Measurements from ENCODE around the gene SYNGR4.

Gene SYNGR4

GRCh38 chr19:48397263-48398101, 33.3 kb downstream of the SYNGR4 start:
- DNase-seq, result no peak

- DNase-seq, result no peak
These were observed 33.9 kb downstream of the SYNGR4 start for GRCh38 chr19:48398102-48398374.

GRCh38 chr19:48398375-48399235, 34.4 kb downstream of the SYNGR4 start:
- DNase-seq, result peak; percentile 93

DNA sequence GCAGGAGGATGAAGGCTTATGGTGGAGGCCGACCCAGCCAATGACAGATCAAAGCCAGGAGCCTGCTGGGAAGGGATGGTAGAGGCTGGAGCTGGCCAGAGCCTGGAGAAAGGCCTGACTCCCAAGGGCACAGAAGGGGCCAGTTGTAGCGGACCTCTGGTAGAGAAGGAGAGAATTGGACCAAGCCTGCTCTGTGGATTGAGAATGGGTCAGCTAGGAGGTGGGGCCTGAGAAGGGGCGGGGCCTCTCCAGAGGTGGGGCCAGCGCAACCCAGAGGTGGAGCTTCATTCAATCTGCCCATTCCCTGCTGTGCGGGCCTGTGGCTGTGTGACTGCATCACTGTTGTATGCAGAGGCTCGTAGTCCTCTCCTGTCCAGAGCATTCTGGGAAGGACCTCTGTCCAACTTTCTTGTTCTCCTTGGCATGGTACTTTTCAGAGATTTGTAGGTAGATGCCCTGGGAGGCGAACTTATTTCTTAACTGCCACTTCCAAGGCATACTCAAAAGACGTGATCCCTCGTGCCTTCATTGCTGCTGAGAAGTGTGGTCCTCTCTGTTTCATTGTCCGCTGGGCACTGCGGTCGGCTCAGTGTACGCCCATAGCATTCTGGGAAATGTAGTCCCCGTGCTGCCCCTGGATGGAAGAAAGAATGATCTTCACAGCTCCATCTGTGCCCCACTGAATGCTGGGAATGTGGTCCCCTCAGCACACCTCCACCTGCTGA, 36.0 kb downstream of the SYNGR4 start:
- no peak for DNase-seq

DNA sequence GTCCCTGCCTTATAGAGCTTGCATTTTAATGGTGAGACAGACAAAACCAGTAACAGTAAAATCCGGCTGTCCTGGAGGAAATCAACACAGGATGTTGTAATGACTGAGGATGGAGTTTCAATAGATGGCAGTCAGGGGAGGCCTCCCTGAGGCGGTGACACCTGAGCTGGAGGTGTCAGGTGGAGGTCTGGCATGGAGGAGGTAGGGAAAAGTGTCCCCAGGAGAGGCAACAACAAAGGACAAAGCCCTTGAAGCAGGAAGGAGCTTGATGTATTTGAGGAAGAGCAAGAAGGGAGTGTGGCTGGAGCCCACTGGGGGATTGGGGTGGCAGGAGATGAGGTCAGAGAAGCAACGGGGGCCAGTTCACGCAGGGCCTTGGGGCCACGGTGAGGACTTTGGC, 37.1 kb downstream of the SYNGR4 start:
- no peak for DNase-seq

DNA sequence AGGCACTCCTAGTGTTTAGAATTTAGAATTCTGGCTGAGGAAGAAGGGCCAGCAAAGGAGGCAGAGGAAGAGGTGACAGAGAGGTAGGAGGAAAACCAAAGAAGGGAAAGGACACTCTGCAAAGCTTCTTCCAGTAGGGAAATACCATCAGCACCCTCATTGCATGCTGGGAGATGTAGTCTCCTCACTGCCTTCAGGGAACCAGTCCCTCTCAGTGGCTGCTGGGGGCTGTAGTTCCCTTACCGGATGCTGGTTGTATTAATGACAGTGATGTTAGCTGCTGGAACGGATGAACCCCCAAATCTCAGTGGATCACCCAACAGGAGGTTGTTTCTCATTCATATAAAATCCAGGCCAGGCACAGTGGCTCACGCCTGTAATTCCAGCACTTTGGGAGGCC, 39.4 kb downstream of the SYNGR4 start:
- peak; percentile 46 for DNase-seq

DNA sequence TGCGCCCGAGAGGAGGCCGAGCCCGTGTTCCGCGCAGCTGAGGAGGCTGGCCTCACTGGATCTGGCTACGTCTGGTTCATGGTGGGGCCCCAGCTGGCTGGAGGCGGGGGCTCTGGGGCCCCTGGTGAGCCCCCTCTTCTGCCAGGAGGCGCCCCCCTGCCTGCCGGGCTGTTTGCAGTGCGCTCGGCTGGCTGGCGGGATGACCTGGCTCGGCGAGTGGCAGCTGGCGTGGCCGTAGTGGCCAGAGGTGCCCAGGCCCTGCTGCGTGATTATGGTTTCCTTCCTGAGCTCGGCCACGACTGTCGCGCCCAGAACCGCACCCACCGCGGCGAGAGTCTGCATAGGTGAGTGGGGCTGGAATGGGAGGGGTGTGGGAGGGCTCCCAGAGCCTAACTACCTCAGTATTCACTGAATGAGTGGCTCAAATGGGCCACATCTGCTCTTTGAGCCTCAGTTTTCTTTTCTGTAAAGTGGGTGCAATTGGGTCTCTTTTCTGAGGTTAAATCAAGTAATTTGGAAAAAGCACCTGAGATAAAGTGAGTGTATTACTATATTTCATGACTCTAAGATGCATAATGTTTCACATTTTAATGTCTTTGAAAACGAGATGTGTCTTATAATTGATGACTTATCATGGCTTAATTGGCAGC, 41.0 kb downstream of the SYNGR4 start:
- DNase-seq, result no peak

GRCh38 chr19:48405850-48406249, 41.7 kb downstream of the SYNGR4 start:
- no peak for DNase-seq

DNA sequence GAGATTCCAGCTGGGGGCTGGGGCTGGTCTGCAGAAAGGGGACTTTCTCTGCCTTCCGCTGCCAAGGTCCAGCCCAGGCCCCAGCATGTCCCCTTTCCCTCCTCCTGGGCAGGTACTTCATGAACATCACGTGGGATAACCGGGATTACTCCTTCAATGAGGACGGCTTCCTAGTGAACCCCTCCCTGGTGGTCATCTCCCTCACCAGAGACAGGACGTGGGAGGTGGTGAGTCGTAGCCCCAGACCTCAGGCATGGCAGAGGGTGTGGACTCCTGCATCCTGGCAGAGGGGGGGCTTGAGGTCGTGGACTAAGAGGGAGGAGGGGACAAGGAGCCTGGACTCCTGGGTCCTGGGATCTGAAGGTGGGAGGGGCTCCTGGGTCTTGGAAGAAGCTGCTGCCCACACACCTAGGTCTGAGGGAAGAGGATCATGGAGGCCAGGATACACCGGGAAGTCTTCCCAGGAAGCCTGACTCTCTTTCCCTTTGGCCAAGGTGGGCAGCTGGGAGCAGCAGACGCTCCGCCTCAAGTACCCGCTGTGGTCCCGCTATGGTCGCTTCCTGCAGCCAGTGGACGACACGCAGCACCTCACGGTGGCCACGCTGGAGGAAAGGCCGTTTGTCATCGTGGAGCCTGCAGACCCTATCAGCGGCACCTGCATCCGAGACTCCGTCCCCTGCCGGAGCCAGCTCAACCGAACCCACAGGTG, 49.9 kb downstream of the SYNGR4 start:
- no peak for DNase-seq

DNA sequence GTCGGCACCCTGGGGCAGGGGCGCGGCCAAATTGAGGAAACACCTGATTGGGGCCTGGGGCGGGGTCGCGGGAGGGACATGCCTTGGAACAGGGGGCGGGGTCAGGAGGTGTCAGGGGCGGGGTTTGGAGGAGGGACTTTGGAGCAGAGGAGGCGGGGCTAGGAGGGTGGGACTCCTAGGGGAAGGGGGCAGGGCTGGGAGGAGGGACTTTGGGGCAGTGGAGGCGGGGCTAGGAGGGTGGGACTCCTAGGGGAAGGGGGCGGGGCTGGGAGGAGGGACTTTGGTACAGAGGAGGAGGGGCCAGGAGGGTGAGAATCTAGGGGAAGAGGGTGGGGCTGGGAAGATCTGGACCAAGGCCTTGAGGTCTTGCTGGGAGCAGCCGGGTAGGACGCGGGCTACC, 51.2 kb downstream of the SYNGR4 start:
- peak; percentile 59 for DNase-seq

DNA sequence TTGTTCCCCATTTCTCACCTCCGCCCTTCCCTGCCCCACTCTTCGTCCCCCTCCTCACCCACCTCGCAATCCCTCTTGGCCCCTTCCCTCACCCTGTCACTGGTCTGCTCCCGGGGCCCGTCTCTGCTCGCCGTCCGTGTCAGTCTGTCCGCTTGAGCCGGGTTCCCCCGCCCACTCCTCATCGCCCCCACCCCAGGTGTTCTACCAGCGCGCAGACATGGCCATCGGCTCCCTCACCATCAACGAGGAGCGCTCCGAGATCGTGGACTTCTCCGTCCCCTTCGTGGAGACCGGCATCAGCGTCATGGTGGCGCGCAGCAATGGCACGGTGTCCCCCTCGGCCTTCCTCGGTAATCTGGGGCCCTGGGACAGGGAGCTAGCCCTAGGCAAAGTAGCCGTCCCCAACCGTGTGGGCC, 51.6 kb downstream of the SYNGR4 start:
- DNase-seq, result no peak

DNA sequence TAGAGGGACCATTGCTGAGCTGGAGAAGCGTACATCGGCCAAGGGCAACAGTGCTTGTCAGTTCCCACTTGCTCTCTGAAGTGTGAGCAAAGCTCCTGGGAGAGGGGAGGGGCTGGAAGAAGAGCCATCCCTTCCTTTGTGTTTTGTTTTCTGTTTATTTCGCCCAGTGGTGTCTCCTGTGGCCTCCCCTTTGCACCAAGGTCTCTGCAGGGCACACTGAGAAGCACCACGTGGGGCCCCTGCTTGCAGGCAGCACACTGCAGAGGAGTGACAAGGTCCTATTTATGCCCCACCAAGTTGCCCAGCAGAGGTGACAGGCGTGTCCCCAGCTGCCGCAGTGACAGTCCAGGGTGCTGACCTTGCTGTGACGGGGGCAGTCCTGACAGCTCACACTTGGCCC, 53.3 kb downstream of the SYNGR4 start:
- DNase-seq, result no peak

DNA sequence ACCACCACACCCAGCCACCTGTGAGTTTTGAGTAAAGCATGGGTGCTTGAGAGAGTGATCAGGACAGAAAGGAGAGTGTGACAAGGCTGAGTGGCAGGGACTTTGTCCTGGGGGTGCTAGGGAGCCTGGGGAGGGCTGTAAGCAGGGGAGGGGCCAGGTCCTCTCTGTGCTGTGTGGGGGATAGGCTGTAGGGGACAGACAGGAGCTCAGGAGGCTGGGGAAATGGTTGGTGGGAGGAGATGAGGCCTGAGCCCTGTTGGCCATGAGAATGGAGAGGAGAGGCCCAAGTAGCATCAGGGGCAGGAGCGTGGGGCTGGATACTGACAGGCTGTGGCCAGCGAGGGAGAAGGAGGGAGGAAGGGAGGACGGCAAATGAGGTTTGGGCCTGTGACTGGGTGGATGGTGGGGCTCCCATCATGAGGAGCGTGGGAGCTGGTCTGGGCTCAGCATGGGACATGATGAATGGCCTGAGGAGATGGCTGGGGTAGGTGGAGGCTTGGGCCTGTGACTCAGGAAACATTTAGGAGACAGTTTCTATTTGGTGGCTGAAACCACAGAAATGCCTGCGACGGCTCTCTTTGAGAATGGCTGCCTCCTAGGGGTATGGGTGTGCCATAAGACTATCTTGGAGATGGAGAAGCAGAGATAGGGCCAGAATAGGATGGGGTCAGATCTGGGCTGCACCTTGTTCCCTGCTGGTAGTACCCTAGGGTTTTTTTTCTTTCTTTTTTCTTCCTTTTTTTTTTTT, 54.3 kb downstream of the SYNGR4 start:
- DNase-seq, result peak; percentile 16

- peak; percentile 5 for DNase-seq
These were observed 55.2 kb downstream of the SYNGR4 start for GRCh38 chr19:48419158-48419920.

GRCh38 chr19:48421548-48421947, 57.4 kb downstream of the SYNGR4 start:
- DNase-seq, result no peak

DNA sequence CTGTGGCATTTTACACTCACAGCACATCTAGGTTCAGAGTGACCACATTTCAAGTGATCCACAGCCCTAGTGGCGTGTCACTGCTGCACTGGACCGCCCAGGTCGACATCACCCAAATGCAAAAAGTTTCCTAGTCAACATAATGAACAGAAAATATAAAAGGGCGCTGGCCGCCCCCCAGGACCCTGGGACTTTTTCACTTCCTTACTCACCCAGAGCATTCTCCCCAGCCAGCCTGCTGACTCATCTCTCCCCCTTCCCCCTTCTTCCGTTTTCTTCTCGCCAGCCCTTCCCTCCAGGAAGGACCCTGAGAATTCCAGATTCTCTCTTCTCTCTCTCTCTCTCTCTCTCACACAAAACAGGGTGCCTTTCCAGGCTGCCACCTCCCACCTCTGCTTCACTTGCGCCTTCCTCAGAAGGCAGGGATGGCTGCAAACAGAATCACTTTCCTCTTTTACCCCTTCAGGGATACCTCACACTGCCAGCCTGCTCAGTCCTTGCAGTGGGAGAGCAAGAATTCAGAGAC, 60.6 kb downstream of the SYNGR4 start:
- peak; percentile 34 for DNase-seq

Data from GDM1 (cell line).